ENCODE results near the gene ABCB8.

GRCh38 chr7:151008143-151008510, 20.1 kb upstream of the ABCB8 start:
- TF ChIP-seq, protein P1, sequence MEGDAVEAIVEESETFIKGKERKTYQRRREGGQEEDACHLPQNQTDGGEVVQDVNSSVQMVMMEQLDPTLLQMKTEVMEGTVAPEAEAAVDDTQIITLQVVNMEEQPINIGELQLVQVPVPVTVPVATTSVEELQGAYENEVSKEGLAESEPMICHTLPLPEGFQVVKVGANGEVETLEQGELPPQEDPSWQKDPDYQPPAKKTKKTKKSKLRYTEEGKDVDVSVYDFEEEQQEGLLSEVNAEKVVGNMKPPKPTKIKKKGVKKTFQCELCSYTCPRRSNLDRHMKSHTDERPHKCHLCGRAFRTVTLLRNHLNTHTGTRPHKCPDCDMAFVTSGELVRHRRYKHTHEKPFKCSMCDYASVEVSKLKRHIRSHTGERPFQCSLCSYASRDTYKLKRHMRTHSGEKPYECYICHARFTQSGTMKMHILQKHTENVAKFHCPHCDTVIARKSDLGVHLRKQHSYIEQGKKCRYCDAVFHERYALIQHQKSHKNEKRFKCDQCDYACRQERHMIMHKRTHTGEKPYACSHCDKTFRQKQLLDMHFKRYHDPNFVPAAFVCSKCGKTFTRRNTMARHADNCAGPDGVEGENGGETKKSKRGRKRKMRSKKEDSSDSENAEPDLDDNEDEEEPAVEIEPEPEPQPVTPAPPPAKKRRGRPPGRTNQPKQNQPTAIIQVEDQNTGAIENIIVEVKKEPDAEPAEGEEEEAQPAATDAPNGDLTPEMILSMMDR (IDR thresholded peaks at IDR 0.05), result no peak
- TF ChIP-seq POLR2A (IDR thresholded peaks at IDR 0.05), result no peak
